Bone marrow (tissue), 2 donors: Measurements from ENCODE around the gene GPD1L.
"Not testable (repeated sequence)": the region's sequence is repeated elsewhere in the genome, so short reads cannot be mapped to it uniquely, and the experiment has no call there.

Source experiments
- DNase-seq, 2 donors: peaks; one replicate each; lab custom pipeline; 2025; lab: John Stamatoyannopoulos, UW

Gene GPD1L

GRCh38 chr3:32180141-32180784 lies 73.8 kb downstream of the GPD1L start:
- DNase-seq, result no peak

GRCh38 chr3:32181365-32181764 lies 74.9 kb downstream of the GPD1L start:
- no peak for DNase-seq

- no peak for DNase-seq
These were observed 75.4 kb downstream of the GPD1L start for GRCh38 chr3:32181796-32182195.

GRCh38 chr3:32184187-32184730 lies 77.8 kb downstream of the GPD1L start:
- DNase-seq, result no peak

- no peak for DNase-seq
These were observed 79.7 kb downstream of the GPD1L start for GRCh38 chr3:32186097-32186496.

GRCh38 chr3:32186876-32187275 lies 80.5 kb downstream of the GPD1L start:
- DNase-seq, result no peak

- no peak for DNase-seq
These were observed 83.3 kb downstream of the GPD1L start for GRCh38 chr3:32189693-32190092.

- not testable (repeated sequence) for DNase-seq
These were observed 84.1 kb downstream of the GPD1L start for GRCh38 chr3:32190556-32190955.

- no peak for DNase-seq
These were observed 86.7 kb downstream of the GPD1L start for GRCh38 chr3:32193101-32193500.

GRCh38 chr3:32194653-32195052 lies 88.2 kb downstream of the GPD1L start:
- DNase-seq, result no peak

- DNase-seq, result no peak
These were observed 89.6 kb downstream of the GPD1L start for GRCh38 chr3:32195995-32196540.

GRCh38 chr3:32197991-32198390 lies 91.6 kb downstream of the GPD1L start:
- DNase-seq, result no peak

- no peak for DNase-seq
These were observed 92.3 kb downstream of the GPD1L start for GRCh38 chr3:32198714-32199113.

GRCh38 chr3:32200490-32200889 lies 94.1 kb downstream of the GPD1L start:
- DNase-seq, result no peak

- DNase-seq, result no peak
These were observed 94.8 kb downstream of the GPD1L start for GRCh38 chr3:32200992-32201758.

GRCh38 chr3:32202496-32202895 lies 96.1 kb downstream of the GPD1L start:
- DNase-seq, result no peak

- DNase-seq, result no peak
These were observed 97.4 kb downstream of the GPD1L start for GRCh38 chr3:32203854-32204253.

- no peak for DNase-seq
These were observed 102.0 kb downstream of the GPD1L start for GRCh38 chr3:32208447-32208846.

GRCh38 chr3:32215185-32215584 lies 108.8 kb downstream of the GPD1L start:
- DNase-seq, result no peak

- no peak for DNase-seq
These were observed 109.9 kb downstream of the GPD1L start for GRCh38 chr3:32216172-32216783.

GRCh38 chr3:32217339-32217738 lies 110.9 kb downstream of the GPD1L start:
- no peak for DNase-seq
